ENCODE data around the gene GGTLC1.
A peak's percentile ranks its signal among the peaks of the same experiment; 100 is the strongest.
"Not testable (repeated sequence)": the region's sequence is repeated elsewhere in the genome, so short reads cannot be mapped to it uniquely, and the experiment has no call there.

Gene GGTLC1

GRCh38 chr20:23988561-23988960 is at the start of gene GGTLC1:
TSS of gene GGTLC1 (minus strand) at chr20:23988779. CDS start at chr20:23986611, 2,168 bp downstream.
- no peak for DNase-seq (ENCODE audit: low spot score)

- DNase-seq (ENCODE audit: low spot score) = no peak
These were observed 46.2 kb upstream of the GGTLC1 start for GRCh38 chr20:24034820-24035219.

- DNase-seq (ENCODE audit: low spot score) = no peak
These were observed 45.0 kb upstream of the GGTLC1 start for GRCh38 chr20:24033565-24033964.

- DNase-seq (ENCODE audit: low spot score) = no peak
These were observed 44.6 kb upstream of the GGTLC1 start for GRCh38 chr20:24033151-24033550.

GRCh38 chr20:24032400-24032898 is 43.9 kb upstream of the GGTLC1 start:
- no peak for DNase-seq (ENCODE audit: low spot score)

- no peak for DNase-seq (ENCODE audit: low spot score)
These were observed 38.6 kb upstream of the GGTLC1 start for GRCh38 chr20:24027229-24027628.

- DNase-seq (ENCODE audit: low spot score) = no peak
These were observed 34.1 kb upstream of the GGTLC1 start for GRCh38 chr20:24022621-24023180.

GRCh38 chr20:24018796-24019195 is 30.2 kb upstream of the GGTLC1 start:
- DNase-seq (ENCODE audit: low spot score) = no peak

- no peak for DNase-seq (ENCODE audit: low spot score)
These were observed 28.8 kb upstream of the GGTLC1 start for GRCh38 chr20:24017458-24017755.

GRCh38 chr20:24016607-24017457 is 28.3 kb upstream of the GGTLC1 start:
- no peak for DNase-seq (ENCODE audit: low spot score)

GRCh38 chr20:24013953-24014352 is 25.4 kb upstream of the GGTLC1 start:
- DNase-seq (ENCODE audit: low spot score) = no peak

GRCh38 chr20:24011282-24011681 is 22.7 kb upstream of the GGTLC1 start:
- DNase-seq (ENCODE audit: low spot score) = no peak

GRCh38 chr20:24007758-24008157 is 19.2 kb upstream of the GGTLC1 start:
- DNase-seq (ENCODE audit: low spot score) = no peak

- DNase-seq (ENCODE audit: low spot score) = no peak
These were observed 18.6 kb upstream of the GGTLC1 start for GRCh38 chr20:24007073-24007595.

GRCh38 chr20:24006626-24007025 is 18.0 kb upstream of the GGTLC1 start:
- no peak for DNase-seq (ENCODE audit: low spot score)

GRCh38 chr20:24004471-24004870 is 15.9 kb upstream of the GGTLC1 start:
- DNase-seq (ENCODE audit: low spot score) = peak; percentile 65

GRCh38 chr20:24002896-24003295 is 14.3 kb upstream of the GGTLC1 start:
- DNase-seq (ENCODE audit: low spot score) = no peak

GRCh38 chr20:24001712-24002405 is 13.3 kb upstream of the GGTLC1 start:
- DNase-seq (ENCODE audit: low spot score) = no peak

- DNase-seq (ENCODE audit: low spot score) = no peak
These were observed 10.3 kb upstream of the GGTLC1 start for GRCh38 chr20:23998844-23999243.

GRCh38 chr20:23998392-23998791 is 9.8 kb upstream of the GGTLC1 start:
- no peak for DNase-seq (ENCODE audit: low spot score)

- no peak for DNase-seq (ENCODE audit: low spot score)
These were observed 7.5 kb upstream of the GGTLC1 start for GRCh38 chr20:23995905-23996666.

- DNase-seq (ENCODE audit: low spot score) = not testable (repeated sequence)
These were observed 6.7 kb upstream of the GGTLC1 start for GRCh38 chr20:23995291-23995690.
